K562 (cell line): Measurements from ENCODE around the gene MCAM. TPM values are rescaled to one million over a fixed set of nuclear protein-coding genes. Genes with fewer than 3 reads are reported as not detected.
A peak's percentile ranks its signal among the peaks of the same experiment; 100 is the strongest.

Experiments used
- DEAF1 ChIP-seq: fragments of 450-650 bp; formaldehyde crosslinking; IDR thresholded peaks from 2 replicates; pipeline ENCODE4 v1.4.0; 2020; ENCODE audit warnings: mild to moderate bottlenecking, moderate library complexity
- FOXP1 ChIP-seq: sonication (generic); formaldehyde crosslinking; IDR thresholded peaks from 2 replicates; pipeline ENCODE4 v1.8.0; 2022; ENCODE audit warnings: mild to moderate bottlenecking, missing genetic modification reagents
- MTA3 ChIP-seq: fragments of 450-650 bp; formaldehyde crosslinking; IDR thresholded peaks from 2 replicates; pipeline ENCODE4 v1.6.1; 2017; ENCODE audit warnings: mild to moderate bottlenecking, borderline replicate concordance
- PTTG1 ChIP-seq: fragments of 450-650 bp; IDR thresholded peaks from 2 replicates; pipeline ENCODE4 v1.6.1; 2016; ENCODE audit warnings: low read depth, mild to moderate bottlenecking, missing genetic modification characterization, missing compliant biosample characterization
- SMARCE1 ChIP-seq: fragments of 450-650 bp; IDR thresholded peaks from 2 replicates; pipeline ENCODE4 v1.7.1; 2016; ENCODE audit warnings: mild to moderate bottlenecking
- SMC3 ChIP-seq: conservative IDR thresholded peaks from 2 replicates; pipeline ENCODE4 v1.6.1; 2011; ENCODE audit warnings: low read depth, low read length, improper control_type of control experiment; ENCODE audit not compliant: insufficient read depth
- SOX6 ChIP-seq: fragments of 450-650 bp; IDR thresholded peaks from 2 replicates; pipeline ENCODE4 v1.6.1; 2014; ENCODE audit warnings: mild to moderate bottlenecking
- YY1 ChIP-seq, 3 experiments: IDR thresholded peaks; 2 replicates each; pipeline ENCODE4 v1.6.1; 2011; ENCODE audit warnings: low read length in 2 of 3, mild to moderate bottlenecking in 2 of 3, moderate library complexity in 2 of 3, borderline replicate concordance in 1 of 3, control low read depth in 1 of 3, low read depth in 1 of 3; ENCODE audit not compliant: insufficient read depth in 3 of 3, insufficient replicate concordance in 2 of 3, control insufficient read depth in 1 of 3, insufficient read length in 1 of 3; ENCODE audit errors: extremely low read depth in 1 of 3
- ZNF609 ChIP-seq: sonication (generic); formaldehyde crosslinking; IDR thresholded peaks from 2 replicates; pipeline ENCODE4 v1.8.1; 2023; ENCODE audit warnings: missing genetic modification reagents, mild to moderate bottlenecking, borderline replicate concordance
- polyA plus RNA-seq, 8 experiments: library from polyadenylated mRNA; depleted of rRNA in 4 of 8; stranded (reverse) in 5 of 8; unstranded in 3 of 8; fragments of >200 nt; fragmentation: Nextera tagmentation in 2 of 8; fragmentation: Illumina TruSeq in 1 of 8; extraction: Ambion mirVana in 2 of 8; extraction: Trizol in 1 of 8; gene quantifications; 2 replicates each; pipeline versions ENCODE4 v1.2.1 to v1.2.3, GENCODE V29; 2011 to 2014; ENCODE audit warnings: inconsistent platforms in 1 of 8, missing spikeins in 1 of 8
- total RNA-seq, 7 experiments: library from RNA; depleted of rRNA in 6 of 7; stranded (reverse); fragments of >200 nt in 6 of 7; fragmentation: Illumina TruSeq in 2 of 7; extraction: Trizol in 2 of 7; gene quantifications; 2 replicates each; pipeline versions ENCODE4 v1.2.1 to v1.2.3, GENCODE V29; 2011 to 2021; ENCODE audit warnings: low replicate concordance in 1 of 7
- TF ChIP-seq, protein P1 (sequence below), 2 experiments: IDR thresholded peaks in 1 of 2; conservative IDR thresholded peaks in 1 of 2; 2 replicates each; pipeline ENCODE4 v1.6.1; 2016; ENCODE audit warnings: low read depth in 2 of 2, mild to moderate bottlenecking in 1 of 2, missing compliant biosample characterization in 1 of 2, missing genetic modification characterization in 1 of 2, moderate library complexity in 1 of 2
- TF ChIP-seq, protein P2 (sequence below): fragments of 250-450 bp; sonication (Bioruptor Pico); IDR thresholded peaks from 2 replicates; pipeline ENCODE4 v1.8.0; 2021; ENCODE audit warnings: moderate library complexity, mild to moderate bottlenecking, inconsistent platforms
- TF ChIP-seq, protein P3 (sequence below): fragments of 450-650 bp; formaldehyde crosslinking; IDR thresholded peaks from 2 replicates; pipeline ENCODE4 v1.4.0; 2022; ENCODE audit warnings: missing genetic modification characterization

The MCAM gene
- total and polyA plus RNA-seq, 9 of the 15 experiments (the other 6 are each of a cell fraction or from before 2014, with no cell fraction given): 14.7 to 118 (median 53.6) TPM

DNA sequence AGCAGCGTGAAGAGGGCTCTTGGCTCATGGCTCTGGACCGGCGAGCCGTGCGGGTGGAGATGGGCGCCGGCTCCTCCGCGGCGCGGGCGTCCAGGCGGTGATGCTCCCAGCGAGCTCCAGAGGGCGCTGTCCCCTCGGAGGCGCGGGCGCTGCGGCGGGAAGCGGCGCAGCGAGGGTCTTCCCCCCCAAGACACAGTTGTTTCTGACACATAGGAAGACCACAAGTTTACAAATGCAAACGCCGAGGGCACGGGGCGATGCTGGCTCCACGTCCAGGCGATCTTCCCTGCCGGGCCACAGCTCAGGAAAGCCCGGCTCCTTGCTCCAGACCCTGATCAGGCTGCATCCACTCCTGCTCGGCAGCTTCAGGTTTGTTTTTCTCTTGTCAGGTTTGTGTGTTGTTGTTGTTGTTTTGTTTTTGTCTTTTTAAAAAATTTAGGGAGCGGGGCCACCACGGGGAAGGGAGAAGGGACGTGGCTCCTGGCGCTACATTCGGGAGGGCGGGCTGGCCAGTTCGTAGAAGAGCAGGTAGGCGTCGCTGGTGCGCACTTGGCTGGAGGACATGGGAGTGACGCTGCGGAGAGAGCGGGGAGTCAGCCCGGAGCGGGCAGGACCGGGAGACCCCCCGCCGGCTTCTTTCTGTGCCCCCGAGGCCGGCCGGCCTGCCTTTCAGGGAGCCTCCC is 39.6 kb upstream of the MCAM start (continued):
- TF ChIP-seq PTTG1 (tag) (no peak), DEAF1 (CRISPR knock-in tag) (peak; percentile 81), ZNF609 (CRISPR knock-in tag) (no peak), YY1 (IDR thresholded peaks at IDR 0.05; ENCODE audit: borderline replicate concordance in 1 of 3, control insufficient read depth in 1 of 3, extremely low read depth in 1 of 3, insufficient read depth in 3 of 3, insufficient read length in 1 of 3, insufficient replicate concordance in 2 of 3, low read depth in 1 of 3, low read length in 2 of 3) (peak in 2 of 3 experiments; percentile 49 to 64), SMARCE1 (peak; percentile 49; the same call in 1 of the 2 replicates), FOXP1 (0 out of 2 replicates have a peak, but pooled peaks have one; percentile 28), MTA3 (no peak), SOX6 (peak; percentile 39; the same call in 1 of the 2 replicates), SMC3 (peak; percentile 67)
- TF ChIP-seq, protein P1, sequence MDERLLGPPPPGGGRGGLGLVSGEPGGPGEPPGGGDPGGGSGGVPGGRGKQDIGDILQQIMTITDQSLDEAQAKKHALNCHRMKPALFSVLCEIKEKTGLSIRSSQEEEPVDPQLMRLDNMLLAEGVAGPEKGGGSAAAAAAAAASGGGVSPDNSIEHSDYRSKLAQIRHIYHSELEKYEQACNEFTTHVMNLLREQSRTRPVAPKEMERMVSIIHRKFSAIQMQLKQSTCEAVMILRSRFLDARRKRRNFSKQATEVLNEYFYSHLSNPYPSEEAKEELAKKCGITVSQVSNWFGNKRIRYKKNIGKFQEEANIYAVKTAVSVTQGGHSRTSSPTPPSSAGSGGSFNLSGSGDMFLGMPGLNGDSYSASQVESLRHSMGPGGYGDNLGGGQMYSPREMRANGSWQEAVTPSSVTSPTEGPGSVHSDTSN (CRISPR knock-in tag; IDR thresholded peaks at IDR 0.05; ENCODE audit: low read depth): no peak
- TF ChIP-seq, protein P1 (tag; conservative IDR thresholded peaks at IDR 0.05; ENCODE audit: low read depth): no peak
- TF ChIP-seq, protein P2, sequence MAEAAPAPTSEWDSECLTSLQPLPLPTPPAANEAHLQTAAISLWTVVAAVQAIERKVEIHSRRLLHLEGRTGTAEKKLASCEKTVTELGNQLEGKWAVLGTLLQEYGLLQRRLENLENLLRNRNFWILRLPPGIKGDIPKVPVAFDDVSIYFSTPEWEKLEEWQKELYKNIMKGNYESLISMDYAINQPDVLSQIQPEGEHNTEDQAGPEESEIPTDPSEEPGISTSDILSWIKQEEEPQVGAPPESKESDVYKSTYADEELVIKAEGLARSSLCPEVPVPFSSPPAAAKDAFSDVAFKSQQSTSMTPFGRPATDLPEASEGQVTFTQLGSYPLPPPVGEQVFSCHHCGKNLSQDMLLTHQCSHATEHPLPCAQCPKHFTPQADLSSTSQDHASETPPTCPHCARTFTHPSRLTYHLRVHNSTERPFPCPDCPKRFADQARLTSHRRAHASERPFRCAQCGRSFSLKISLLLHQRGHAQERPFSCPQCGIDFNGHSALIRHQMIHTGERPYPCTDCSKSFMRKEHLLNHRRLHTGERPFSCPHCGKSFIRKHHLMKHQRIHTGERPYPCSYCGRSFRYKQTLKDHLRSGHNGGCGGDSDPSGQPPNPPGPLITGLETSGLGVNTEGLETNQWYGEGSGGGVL (CRISPR knock-in tag): no peak
- TF ChIP-seq, protein P3, sequence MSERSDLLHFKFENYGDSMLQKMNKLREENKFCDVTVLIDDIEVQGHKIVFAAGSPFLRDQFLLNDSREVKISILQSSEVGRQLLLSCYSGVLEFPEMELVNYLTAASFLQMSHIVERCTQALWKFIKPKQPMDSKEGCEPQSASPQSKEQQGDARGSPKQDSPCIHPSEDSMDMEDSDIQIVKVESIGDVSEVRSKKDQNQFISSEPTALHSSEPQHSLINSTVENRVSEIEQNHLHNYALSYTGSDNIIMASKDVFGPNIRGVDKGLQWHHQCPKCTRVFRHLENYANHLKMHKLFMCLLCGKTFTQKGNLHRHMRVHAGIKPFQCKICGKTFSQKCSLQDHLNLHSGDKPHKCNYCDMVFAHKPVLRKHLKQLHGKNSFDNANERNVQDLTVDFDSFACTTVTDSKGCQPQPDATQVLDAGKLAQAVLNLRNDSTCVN (CRISPR knock-in tag): 0 out of 2 replicates have a peak, but pooled peaks have one; percentile 50
